ENCODE results near the gene AFF3.

AFF3 gene

DNA sequence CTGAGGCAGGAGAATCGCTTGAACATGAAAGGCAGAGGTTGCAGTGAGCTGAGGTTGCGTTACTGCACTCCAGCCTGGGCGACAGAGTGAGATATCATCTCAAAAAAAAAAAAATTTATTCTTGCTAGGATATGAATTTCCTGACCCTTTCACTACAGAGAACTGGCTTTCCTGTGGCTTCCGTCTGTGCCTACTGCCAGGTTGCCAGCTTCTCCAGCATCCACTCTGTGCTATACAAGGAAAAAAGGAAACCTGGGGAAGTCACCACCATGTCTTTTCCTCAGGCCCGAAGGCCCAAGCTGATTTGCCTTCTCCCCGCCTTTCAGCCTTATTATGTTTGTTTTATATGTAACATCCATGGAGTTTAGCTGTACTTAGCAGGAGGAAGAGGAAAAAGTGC, 530.6 kb downstream of the AFF3 start:
- no peak for DNase-seq (ENCODE audit: low read depth)
- TF ChIP-seq, protein P1, sequence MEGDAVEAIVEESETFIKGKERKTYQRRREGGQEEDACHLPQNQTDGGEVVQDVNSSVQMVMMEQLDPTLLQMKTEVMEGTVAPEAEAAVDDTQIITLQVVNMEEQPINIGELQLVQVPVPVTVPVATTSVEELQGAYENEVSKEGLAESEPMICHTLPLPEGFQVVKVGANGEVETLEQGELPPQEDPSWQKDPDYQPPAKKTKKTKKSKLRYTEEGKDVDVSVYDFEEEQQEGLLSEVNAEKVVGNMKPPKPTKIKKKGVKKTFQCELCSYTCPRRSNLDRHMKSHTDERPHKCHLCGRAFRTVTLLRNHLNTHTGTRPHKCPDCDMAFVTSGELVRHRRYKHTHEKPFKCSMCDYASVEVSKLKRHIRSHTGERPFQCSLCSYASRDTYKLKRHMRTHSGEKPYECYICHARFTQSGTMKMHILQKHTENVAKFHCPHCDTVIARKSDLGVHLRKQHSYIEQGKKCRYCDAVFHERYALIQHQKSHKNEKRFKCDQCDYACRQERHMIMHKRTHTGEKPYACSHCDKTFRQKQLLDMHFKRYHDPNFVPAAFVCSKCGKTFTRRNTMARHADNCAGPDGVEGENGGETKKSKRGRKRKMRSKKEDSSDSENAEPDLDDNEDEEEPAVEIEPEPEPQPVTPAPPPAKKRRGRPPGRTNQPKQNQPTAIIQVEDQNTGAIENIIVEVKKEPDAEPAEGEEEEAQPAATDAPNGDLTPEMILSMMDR (conservative IDR thresholded peaks at IDR 0.05; ENCODE audit: low read depth, low read length), result no peak
- no peak overlapping the region for H3K4me3 ChIP-seq (ENCODE audit: low read depth, low read length)

DNA sequence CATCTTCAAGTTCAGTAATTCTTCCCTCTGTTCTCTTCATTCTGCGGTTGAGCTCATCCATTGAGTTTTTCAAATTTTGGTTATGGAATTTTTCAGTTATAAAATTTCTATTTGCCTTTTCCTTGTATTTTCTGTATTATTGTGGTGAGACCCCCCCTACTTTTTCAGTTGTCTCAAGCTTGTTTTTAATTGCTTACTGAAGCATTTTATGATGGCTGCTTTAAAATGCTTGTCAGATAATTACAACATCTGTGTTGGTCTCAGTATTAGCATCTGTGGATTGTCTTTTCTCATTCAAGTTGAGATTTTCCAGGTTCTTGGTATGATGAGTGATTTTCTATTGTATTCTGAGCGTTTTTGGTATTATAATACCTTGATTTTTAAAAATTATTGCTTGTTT, 531.4 kb downstream of the AFF3 start:
- TF ChIP-seq, protein P1 (conservative IDR thresholded peaks at IDR 0.05; ENCODE audit: low read depth, low read length), result no peak
- no peak overlapping the region for H3K4me3 ChIP-seq (ENCODE audit: low read depth, low read length)
- no peak for DNase-seq (ENCODE audit: low read depth)

DNA sequence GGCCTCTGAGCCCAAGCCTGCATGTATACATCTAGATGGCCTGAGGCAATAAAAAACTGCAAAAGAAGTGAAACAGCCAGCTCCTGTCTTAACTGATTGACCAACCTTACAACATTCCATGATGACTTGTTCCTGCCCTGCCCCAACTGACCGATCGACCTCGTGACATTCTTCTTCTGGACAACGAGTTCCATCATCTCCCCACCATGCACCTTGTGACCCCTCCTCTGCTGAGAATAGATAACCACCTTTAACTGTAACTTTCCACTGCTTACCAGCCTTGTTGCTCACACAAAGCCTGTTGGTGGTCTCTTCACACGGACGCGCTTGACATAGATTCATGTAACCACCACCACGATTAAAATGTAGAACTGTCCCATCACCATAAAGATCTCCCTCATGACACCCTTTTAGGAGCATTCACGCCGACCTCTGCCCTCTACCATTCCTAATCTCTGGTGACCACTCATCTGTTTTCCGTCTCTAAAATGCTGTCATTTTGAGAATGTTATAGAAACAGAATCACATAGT, 532.5 kb downstream of the AFF3 start:
- TF ChIP-seq, protein P1 (conservative IDR thresholded peaks at IDR 0.05; ENCODE audit: low read depth, low read length), result no peak

DNA sequence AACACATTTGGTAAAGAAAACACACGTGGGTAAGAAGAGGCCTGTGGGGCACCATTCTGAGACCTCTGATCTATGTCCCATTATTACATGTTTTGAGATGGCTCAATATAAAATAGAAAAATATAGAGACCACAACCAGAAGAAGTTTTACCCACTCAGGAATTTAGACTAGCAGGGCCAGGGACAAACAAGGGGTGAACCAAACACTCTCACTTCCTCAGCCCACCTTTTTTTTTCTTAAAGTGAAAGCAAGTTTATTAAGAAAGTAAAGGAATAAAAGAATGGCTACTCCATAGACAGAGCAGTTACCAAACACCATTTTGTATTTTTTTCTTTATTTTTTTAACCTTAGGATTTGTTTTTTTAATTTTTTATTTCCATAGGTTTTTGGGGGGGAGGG, 533.5 kb downstream of the AFF3 start:
- no peak overlapping the region for H3K4me3 ChIP-seq (ENCODE audit: low read depth, low read length)
- DNase-seq (ENCODE audit: low read depth), result no peak

More for the DNA sequence above, 532.5 kb downstream of the AFF3 start:
- no peak for DNase-seq (ENCODE audit: low read depth)
- no peak overlapping the region for H3K4me3 ChIP-seq (ENCODE audit: low read depth, low read length)

DNA sequence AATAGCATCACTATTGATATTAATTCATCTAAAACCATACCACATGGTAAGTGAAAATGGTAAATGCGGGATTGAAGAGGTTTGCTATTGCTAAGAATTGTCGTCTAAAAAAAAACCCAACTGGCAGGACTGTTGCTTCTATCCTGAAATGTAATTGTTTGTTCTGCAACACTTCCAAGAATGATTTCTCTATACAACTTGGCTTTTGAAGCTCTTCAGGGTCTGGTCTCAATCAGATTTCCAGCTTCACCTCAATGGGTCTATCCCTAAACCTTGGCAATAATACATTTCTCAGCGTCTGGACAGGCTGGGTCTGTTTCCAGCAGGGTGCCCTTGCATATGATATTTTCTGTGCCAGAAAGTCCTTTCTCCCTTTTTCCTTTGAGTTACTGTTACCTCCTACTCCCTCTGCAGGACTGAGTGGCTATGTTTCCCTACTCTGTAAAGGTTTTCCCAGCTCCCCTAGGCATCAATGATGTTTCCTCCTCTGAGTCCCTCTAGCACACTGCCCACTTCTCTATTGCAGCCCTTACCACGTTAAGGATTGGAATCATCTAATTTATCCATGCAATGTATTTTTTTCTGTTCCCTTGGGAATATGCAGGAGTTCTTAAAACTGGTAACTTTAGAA, 534.4 kb downstream of the AFF3 start:
- H3K4me3 ChIP-seq (ENCODE audit: low read depth, low read length), result no peak overlapping the region
- DNase-seq (ENCODE audit: low read depth), result peak; percentile 41
- TF ChIP-seq, protein P1 (conservative IDR thresholded peaks at IDR 0.05; ENCODE audit: low read depth, low read length), result peak; percentile 46

More for the DNA sequence above, 533.5 kb downstream of the AFF3 start:
- TF ChIP-seq, protein P1 (conservative IDR thresholded peaks at IDR 0.05; ENCODE audit: low read depth, low read length), result no peak

DNA sequence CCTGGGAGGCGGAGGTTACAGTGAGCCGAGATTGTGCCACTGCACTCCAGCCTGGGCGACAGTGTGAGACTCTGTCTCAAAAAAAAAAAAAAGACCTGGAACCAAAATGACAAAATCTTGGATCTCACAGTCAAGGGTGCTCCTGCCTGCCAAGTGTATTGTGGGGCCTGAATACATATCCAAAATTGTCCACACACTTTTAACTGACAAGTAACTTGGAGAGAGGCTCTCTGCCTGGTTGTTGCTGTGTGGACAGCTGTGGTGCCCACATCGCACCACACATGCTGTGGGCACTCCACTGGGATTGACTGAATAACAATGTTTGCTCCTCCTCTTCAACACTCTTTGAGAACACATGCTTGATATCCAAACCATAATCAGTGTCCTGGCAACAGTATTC, 534.9 kb downstream of the AFF3 start:
- H3K4me3 ChIP-seq (ENCODE audit: low read depth, low read length), result no peak overlapping the region
- TF ChIP-seq, protein P1 (conservative IDR thresholded peaks at IDR 0.05; ENCODE audit: low read depth, low read length), result no peak
- no peak for DNase-seq (ENCODE audit: low read depth)

DNA sequence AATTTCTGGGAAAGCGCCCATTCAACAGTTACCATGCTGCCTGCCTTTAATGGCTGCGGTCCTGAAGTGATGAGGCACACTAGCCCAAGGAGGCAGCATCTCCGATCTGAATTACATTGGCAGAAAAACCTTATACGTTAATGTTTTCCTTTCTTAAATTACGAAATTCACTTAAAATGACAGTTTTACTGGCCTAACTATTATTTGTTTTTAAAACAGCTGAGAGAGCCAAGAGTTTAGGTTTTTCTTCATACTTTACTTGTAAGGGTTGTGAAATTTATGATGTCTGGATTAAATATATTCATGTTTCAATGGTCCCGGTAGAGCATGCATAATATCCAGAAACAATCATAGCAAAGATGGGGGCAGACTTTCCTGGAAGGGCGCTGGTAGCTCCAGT, 537.4 kb downstream of the AFF3 start:
- TF ChIP-seq, protein P1 (conservative IDR thresholded peaks at IDR 0.05; ENCODE audit: low read depth, low read length), result no peak

More for the DNA sequence above, 537.4 kb downstream of the AFF3 start:
- no peak overlapping the region for H3K4me3 ChIP-seq (ENCODE audit: low read depth, low read length)
- DNase-seq (ENCODE audit: low read depth), result no peak

All from choroid plexus epithelial cell (primary cell).